GM18868 (cell line): ENCODE measurements around the gene CIC.
"Not testable (repeated sequence)": the region's sequence is repeated elsewhere in the genome, so short reads cannot be mapped to it uniquely, and the experiment has no call there.

ENCODE experiments used
- ATAC-seq: cut with Tn5 transposase; IDR thresholded peaks from one replicate; pipeline ENCODE4 v1.9.1; 2021; ENCODE audit warnings: mild to moderate bottlenecking, moderate library complexity; ENCODE audit not compliant: unreplicated experiment

CIC gene

GRCh38 chr19:42328106-42328505 is 59.1 kb downstream of the CIC start:
- no peak for ATAC-seq

GRCh38 chr19:42328854-42329253 is 59.8 kb downstream of the CIC start:
- ATAC-seq, result no peak

GRCh38 chr19:42330241-42330711 is 61.2 kb downstream of the CIC start:
- no peak for ATAC-seq

DNA sequence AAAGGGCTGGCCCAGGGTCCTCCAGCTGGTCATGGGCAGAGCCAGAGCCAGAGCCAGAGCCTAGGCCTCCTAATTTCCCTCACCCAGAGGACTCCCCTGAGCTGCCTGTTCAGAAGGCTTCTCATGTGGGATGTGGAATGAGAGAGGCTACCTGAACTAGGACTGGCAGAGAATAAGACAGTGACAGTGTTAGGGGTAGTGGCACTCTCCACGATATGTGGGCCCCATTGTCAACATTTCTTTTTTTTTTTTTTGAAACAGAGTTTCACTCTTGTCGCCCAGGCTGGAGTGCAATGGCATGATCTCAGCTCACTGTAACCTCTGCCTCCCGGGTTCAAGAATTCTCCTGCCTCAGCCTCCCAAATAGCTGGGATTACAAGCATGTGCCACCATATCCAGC is 62.3 kb downstream of the CIC start:
- ATAC-seq, result not testable (repeated sequence)

GRCh38 chr19:42332059-42332458 is 63.0 kb downstream of the CIC start:
- ATAC-seq, result no peak

DNA sequence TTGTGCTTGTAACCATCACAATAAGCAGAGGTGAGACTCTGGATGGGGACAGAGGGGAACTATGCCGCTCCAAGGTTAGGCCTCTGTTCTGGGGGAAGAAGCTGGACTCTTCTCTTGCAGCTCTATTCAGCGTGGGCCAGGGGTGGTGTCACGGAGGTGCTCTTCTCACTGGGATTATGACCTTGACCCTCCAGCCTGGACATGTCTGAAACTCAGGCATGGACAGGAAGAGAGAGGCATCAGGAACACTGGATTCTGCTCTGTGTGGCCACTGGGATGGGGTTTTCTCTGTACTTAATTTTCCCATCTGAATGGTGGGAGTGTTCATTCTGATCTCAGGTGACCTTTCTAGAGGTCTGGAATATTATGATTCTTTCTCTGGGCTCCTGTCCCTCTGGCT is 64.0 kb downstream of the CIC start:
- ATAC-seq, result no peak

- no peak for ATAC-seq
These were observed 65.1 kb downstream of the CIC start for GRCh38 chr19:42333975-42334696.

- ATAC-seq, result no peak
These were observed 65.8 kb downstream of the CIC start for GRCh38 chr19:42334697-42335373.

GRCh38 chr19:42335374-42335936 is 66.4 kb downstream of the CIC start:
- ATAC-seq, result no peak

- ATAC-seq, result no peak
These were observed 66.9 kb downstream of the CIC start for GRCh38 chr19:42335971-42336370.

- not testable (repeated sequence) for ATAC-seq
These were observed 70.2 kb downstream of the CIC start for GRCh38 chr19:42339126-42339860.

- ATAC-seq, result not testable (repeated sequence)
These were observed 70.9 kb downstream of the CIC start for GRCh38 chr19:42339922-42340321.

DNA sequence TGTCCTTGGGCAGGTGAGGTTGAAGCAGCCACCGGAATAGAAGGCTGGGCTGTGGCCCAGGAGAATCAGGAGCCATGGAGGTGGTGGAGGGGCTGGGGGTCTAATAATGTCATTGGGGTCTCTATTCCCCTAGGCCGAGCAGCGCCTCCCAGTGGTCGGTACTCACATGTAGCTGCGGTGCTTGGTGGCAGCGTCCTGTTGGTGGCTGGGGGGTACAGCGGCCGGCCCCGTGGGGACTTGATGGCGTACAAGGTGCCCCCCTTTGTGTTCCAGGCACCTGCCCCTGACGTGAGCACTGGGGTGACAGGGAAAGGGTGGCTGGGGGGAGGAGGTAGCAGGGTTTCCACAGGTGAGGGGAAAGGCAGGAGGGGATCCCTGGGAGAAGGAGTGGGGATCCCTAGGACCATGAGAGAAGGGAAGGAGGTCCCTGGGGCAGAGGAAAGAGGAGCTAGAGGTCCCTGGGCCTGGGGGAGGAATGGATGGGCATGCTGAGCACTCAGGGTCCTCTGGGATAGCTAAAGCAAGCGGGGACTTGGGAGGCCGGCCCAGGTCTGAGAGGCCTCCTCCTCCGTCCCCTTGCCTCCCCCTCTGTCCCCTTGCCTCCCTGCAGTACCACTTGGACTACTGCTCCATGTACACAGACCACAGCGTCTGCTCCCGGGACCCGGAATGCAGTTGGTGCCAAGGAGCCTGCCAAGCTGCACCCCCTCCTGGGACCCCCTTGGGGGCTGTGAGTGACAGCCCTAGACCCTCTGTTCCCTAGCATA is 74.5 kb downstream of the CIC start:
- no peak for ATAC-seq

DNA sequence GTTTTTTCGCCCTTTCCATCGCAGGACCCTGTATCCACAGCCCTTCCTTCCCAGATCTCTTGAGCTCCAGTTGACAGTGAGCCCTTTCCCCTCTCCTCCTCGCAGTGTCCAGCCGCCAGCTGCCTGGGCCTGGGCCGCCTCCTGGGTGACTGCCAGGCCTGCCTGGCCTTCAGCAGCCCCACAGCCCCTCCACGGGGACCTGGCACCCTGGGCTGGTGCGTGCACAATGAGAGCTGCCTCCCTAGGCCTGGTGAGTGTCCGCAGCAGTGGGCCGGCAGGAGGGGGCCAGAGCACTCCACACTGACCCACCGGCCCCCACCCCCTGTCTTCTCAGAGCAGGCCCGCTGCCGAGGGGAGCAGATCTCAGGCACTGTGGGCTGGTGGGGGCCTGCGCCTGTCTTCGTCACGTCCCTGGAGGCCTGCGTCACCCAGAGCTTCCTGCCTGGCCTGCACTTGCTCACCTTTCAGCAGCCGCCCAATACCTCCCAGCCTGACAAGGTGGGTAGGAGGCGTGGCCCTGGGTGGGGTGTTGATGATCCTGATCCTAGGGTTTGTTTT is 75.4 kb downstream of the CIC start:
- ATAC-seq, result no peak
